HTR-8/SVneo (cell line): ENCODE measurements around the gene ADRB2.

Experiments
- DNase-seq: peaks from one replicate; pipeline ENCODE4 v3.0.0; 2011; ENCODE audit warnings: low spot score, mixed read lengths; ENCODE audit not compliant: insufficient read length
- FAIRE-seq: peaks from 2 replicates; lab custom pipeline; 2011; peaks lifted over from hg19 to GRCh38; lab: Jason Lieb, UNC

ADRB2 gene

GRCh38 chr5:148804393-148804792, 22.0 kb upstream of the ADRB2 start:
- no peak for DNase-seq
- no peak for FAIRE-seq

GRCh38 chr5:148805326-148806290, 20.8 kb upstream of the ADRB2 start:
- FAIRE-seq (peak; percentile 4), DNase-seq (peak; percentile 43)

GRCh38 chr5:148806520-148806931, 19.9 kb upstream of the ADRB2 start:
- no peak for FAIRE-seq
- DNase-seq, result no peak

- DNase-seq (no peak), FAIRE-seq (no peak)
These were observed 18.6 kb upstream of the ADRB2 start for GRCh38 chr5:148807851-148808250.

GRCh38 chr5:148808864-148809642, 17.4 kb upstream of the ADRB2 start:
- no peak for DNase-seq
- FAIRE-seq, result no peak

- DNase-seq (no peak), FAIRE-seq (no peak)
These were observed 16.5 kb upstream of the ADRB2 start for GRCh38 chr5:148809781-148810524.

- FAIRE-seq, result no peak
- no peak for DNase-seq
These were observed 15.6 kb upstream of the ADRB2 start for GRCh38 chr5:148810823-148811222.

GRCh38 chr5:148811756-148812155, 14.7 kb upstream of the ADRB2 start:
- FAIRE-seq (no peak), DNase-seq (no peak)

GRCh38 chr5:148815086-148815485, 11.3 kb upstream of the ADRB2 start:
- DNase-seq, result no peak
- no peak for FAIRE-seq

GRCh38 chr5:148815578-148815977, 10.8 kb upstream of the ADRB2 start:
- DNase-seq (no peak), FAIRE-seq (no peak)

GRCh38 chr5:148816357-148816756, 10.1 kb upstream of the ADRB2 start:
- FAIRE-seq (no peak), DNase-seq (no peak)

- no peak for DNase-seq
- FAIRE-seq, result no peak
These were observed 9.6 kb upstream of the ADRB2 start for GRCh38 chr5:148816782-148817181.

- DNase-seq, result no peak
- FAIRE-seq, result no peak
These were observed 8.8 kb upstream of the ADRB2 start for GRCh38 chr5:148817606-148818005.

- FAIRE-seq, result no peak
- DNase-seq, result no peak
These were observed 5.7 kb upstream of the ADRB2 start for GRCh38 chr5:148820461-148821395.

- DNase-seq (no peak), FAIRE-seq (no peak)
These were observed 2.5 kb upstream of the ADRB2 start for GRCh38 chr5:148823871-148824270.

GRCh38 chr5:148825716-148826052, 727 bp upstream of the ADRB2 start:
- FAIRE-seq, result no peak

GRCh38 chr5:148826739-148827070, 294 bp downstream of the ADRB2 start:
- FAIRE-seq (no peak), DNase-seq (no peak)

More at GRCh38 chr5:148825716-148826052, 727 bp upstream of the ADRB2 start:
- no peak for DNase-seq

GRCh38 chr5:148827723-148828122, 1.3 kb downstream of the ADRB2 start:
- no peak for FAIRE-seq
- no peak for DNase-seq

GRCh38 chr5:148828511-148829247, 2.3 kb downstream of the ADRB2 start:
- FAIRE-seq, result no peak
- no peak for DNase-seq
